NCI-H1930 (cell line): Measurements from ENCODE around the gene CYB5D1.

ENCODE experiments used
- DNase-seq, 2 experiments: peaks; one replicate each; lab custom pipeline; 2025; lab: John Stamatoyannopoulos, UW

CYB5D1 gene

DNA sequence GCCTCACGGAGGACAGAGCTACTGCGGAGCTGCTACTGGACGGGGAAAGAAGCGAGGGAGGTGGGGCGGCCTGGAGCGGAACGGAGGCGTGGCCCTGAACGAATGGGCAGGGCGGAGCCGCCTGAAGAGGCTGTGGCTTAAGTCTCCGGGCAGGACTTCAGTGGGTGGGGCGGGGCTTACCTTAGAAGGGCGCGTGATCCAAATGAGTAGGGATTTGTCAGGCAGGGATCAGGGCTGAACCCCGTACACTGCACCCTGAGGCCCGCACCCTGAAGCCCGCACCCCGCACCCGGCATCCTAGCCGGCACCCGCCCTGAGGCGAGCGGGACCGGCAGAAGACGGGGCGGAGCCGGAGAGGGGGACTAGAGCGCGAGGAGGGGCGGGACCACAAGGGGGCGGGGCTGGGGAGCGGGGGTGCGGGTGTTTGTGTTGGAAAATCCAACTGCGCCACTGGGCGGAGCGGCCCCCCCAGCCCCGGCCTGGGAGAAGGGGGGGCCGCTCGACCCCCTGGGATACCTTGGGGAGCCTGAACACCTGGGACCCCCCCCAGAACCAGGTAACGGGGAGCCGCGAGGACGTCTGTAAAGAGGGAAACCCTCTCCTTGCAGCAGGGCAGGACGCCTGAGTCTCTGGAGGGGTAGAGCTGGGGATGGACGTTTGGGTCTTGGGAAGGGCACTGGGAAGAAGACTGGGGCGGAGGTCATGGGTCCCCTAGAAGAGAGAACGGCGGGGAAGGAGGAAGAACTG, 23.8 kb upstream of the CYB5D1 start, which contains the start of gene KDM6B:
TSS of gene KDM6B (plus strand) at position 423 of the 747 bp plus-strand sequence. CDS start 11,338 bp downstream, outside the sequence.
- peak; percentile 71 to 87 for DNase-seq

DNA sequence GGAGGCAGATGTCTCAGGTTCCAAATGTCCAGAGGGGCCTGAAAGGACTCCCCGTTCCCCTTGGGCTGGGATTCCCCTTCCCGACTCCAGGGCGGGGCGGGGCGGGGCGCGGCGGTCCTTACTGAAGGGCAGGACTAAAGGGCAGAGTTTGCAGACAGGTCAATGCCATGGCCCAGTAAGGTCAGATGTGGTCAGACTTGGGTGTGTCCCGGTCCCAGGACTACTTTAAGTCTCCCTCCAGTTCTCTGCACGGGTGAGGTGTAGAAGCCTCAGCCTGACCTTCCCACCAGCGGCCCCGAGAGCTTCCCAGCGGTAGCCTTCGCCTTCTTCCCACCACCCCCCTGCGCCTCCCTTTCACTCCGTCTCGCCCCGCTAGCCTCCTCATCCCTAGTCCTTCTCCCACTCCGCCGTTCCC, 23.3 kb upstream of the CYB5D1 start:
- no peak for DNase-seq

DNA sequence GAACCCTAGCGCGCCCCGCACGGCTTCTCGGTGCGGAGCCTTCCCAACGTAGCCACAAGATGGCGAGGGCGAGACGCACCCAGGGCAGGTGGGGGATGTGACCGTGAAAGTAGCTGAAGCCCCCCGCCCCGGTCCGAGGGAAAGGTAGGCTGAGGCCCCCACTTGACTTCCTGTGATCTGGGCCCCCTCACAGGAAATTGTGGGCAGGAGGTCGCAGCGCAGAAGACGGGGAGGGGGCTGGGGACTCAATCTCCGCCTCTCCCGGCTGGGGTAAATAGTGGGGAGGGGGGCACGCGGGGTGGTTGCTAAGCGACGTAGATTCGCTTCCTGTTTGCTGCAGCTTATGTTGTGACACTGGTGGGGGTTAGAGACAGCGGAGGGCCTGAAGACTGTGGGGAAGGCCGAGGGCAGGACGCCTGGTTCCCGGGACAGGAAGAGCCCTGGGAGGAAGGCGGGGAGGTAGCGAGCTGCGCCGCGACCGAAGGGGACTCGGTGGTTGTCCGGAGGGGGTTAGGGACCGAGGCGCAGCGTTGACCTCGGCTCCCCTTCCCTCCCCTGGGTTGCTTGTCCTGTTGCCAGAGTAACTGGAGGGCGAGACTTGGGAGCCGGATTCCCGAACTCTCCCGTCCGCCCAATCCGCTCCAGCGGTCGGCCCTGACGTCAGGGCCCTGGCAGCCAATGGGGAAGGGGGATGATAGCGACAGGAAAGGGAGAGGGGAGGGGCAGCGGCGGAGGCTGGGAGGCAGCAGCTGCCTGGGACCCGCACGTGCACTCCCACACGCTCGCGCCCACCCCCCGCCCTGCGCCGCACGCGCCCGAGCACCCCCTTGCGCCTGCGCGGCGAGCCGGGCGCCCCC, 22.6 kb upstream of the CYB5D1 start:
- DNase-seq, result peak; percentile 97 to 98

DNA sequence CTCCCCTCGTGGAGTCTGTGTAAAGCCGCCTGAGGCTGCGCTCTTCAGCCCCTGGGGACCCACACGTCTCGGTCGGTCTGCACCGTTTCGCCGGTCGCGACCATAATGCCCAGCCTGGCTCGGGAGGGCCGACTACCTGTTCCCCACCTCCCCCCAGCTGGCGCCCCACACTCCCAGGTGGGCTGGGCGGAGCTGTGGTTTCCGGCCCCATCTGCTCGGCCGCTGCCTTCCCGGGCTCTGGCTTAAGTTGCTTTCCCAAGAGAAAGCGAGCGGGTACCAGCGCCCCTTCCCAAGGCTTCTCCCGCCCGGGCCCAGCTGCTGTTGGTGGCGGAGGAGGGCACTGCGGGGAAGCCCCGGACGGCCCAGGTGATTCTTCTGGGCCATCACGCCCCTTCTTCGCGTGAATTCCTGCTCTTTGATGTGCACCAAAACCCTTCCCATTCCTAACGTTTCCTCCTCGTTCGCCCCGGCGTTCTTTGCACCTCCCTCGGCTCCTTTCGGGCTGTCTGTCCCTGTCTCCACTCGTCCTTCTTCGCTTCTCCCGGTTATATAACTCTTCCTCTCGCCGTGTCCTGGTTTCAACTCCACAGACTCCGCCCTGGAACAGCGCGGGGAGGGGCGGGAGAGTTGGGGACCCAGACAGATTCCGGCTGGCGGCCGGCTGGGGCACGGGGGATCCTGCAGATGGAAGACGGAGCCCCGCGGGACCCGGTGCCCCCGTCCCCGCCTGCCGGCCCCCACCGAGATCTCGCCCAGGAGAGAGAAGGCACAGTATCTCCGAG, 21.8 kb upstream of the CYB5D1 start:
- DNase-seq, result no peak

DNA sequence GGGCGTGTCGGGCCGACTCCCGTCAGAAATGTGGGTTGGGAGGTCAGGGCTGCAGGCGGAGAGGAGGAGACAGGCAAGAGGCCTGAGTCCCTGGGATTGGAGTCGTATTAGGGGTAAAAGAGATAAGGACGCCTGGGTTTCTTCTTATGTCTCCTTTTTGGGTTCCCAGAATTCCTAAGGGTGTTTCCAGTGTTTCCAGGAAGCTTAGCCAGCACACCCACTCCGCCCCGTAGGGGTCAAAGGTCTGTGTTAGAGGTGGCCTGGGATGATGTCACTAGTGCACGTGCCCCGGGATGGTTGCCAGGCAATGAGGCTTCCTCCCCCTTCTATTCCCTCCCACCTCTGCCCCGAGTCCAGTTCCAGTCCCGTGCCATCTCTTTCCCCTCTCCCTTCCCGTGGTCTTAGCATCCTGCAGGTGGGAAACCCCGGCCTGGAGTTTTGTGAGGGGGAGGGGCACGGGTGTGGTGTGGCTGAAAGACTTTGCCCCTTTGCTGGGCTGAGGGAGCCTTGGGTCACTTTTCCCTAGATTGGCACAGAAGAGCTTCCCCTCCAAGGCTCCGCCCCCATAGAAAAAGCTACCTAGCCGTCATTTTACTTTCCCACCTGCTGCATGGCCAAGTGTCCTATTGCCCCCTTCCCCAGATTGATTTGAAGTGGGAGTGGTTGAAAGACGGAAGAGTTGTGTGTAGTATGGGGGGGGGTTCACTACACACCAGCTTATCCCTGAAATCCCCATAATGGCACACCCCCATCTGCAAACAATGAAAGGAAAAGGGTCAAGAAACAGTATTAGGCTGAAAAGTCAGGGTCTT, 21.0 kb upstream of the CYB5D1 start:
- DNase-seq, result peak; percentile 93 to 97

DNA sequence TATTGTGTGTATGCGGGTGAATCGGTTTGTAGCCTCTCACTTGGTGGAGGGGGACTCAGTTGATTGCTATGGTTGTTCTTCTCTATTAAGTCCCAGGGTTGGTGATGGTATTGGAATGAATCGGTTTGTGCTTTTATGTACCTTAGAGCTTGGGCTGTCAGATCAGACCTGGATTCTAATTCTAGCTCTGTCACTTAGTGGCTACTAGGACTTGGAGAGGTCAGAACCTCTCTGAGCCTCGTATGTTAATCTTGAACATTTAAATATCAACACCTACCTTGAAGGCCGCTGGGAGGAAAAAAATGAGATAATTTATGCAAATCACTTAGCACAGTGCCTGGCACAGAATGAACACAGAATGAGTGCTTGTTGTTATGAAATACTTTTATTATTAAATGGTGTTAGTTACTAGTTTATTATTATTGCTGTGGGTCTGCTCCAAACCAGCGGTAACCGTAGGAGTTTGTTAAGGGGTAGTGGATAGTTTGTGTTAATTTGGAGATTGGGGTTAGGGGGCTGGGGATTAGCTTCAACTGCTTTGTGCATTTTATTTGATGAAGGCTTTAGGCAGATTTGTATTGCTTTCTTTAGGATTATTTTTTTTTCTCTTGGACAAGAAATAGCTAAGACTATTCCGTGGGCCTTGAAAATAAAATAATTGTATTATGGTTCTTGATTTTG, 20.3 kb upstream of the CYB5D1 start:
- no peak for DNase-seq

DNA sequence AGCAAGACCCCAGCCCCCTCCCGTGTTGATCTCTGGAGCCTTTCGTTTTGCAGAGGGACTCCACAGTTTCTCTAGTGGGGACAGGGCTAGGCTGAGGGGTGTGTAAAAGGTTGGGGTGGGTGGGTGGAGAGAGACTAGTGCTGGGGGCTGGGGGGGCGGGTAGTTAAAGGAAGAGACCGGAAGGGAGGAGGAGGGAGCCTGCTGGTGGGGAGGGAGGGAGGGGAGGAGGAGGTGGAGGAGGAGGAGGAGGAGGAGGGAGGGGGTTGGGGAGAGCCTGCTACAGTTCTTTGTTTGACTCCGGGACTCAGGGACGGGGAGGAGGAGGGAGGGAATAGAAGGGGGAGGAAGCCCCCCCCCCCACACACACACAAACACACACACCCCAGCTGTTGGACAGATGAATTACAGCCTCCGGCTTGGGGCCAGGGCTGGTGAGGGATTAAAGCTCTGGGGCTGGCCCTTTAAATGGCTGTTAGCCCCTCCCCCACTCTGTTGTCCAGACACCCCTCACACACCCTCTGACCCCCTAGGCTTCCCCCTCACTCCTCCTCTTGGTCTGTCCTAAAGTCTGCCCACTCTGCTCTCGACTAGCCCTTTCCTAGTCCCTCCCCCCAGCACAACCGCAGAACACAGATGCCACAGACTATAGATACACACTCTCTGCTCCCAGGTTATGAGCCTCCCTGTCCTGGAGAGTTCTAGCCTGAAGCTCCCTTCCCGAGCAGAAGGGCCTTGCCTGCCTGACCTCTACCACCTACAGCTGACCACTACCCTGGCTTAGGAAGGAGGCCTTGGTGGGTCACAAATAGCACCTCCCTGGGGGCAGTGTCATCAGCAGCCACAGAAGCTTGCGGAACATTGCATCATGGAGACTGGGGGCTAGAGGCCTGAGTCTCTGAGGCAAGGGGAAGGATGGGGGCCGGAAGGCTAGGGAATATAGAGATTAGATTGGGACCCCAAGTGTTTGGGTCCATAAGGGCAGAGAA, 19.4 kb upstream of the CYB5D1 start:
- DNase-seq, result peak in 1 of 2 experiments; percentile 74

DNA sequence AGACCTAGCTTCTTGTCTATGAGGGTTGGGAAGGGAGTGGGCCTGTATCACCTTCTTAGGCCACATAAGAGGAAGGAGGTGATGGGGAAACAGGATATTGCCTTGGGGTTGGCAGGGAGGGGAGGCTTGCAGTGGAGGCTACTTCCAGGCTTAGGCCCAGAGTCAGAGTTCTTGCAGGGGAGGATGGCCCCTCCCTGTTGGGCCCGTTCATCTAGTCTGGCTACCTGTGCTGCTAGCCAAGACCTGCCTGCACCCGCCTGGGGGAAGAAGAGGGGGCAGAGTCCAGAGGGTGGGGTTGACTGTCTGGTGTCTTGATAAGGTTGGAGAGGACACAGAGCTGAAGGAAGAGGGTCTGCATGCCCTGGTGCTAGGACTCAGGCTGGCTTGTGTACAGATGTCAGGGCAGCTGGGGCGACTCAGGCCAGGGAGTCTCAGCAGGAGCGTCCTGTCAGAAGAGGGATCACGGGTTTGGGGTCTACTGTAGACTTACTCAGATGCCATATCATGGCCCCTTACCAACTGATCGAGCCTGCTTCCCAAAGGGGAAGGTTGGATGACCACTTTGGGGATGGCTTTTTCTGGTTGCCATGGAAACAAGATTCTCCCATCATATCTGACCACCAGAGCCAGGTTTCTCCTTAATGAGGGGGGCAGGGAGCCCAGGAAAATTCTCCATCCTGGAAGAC, 18.5 kb upstream of the CYB5D1 start:
- peak in 1 of 2 experiments; percentile 38 for DNase-seq

DNA sequence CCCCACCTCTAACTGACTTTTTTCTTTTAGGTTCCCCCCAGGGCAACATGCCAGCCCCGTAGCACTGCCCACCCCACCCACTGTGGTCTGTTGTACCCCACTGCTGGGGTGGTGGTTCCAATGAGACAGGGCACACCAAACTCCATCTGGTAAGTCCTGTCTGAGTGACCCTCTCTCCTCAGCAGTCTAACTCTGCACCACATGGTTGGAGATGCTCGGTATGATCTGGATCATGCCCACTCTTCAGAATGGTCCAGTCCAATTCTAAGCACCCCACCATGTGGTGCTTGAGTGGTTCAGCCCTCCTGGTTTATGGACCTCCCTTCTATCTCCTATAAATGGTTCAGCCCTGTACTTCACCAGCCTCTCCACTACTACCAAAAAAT, 17.9 kb upstream of the CYB5D1 start:
- DNase-seq, result no peak

DNA sequence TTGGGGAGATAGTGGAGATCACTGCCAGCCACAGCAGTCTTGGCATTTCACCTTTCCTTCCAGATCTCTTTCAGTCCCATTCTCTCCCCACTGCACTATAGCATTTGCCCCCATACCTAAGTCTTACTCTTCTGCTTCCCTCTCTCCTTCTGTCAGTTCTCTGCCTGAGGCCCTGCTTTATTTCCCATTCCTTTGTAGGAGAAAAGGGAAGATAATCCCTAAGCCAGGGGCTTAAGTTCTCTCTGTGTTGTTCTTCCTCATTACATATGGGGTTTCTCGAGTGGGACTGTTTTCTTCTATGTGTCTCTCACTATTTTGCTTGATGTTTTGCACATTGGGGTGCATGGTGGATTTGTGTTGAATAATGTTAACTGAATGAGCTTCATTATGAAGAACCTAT, 17.4 kb upstream of the CYB5D1 start:
- no peak for DNase-seq

DNA sequence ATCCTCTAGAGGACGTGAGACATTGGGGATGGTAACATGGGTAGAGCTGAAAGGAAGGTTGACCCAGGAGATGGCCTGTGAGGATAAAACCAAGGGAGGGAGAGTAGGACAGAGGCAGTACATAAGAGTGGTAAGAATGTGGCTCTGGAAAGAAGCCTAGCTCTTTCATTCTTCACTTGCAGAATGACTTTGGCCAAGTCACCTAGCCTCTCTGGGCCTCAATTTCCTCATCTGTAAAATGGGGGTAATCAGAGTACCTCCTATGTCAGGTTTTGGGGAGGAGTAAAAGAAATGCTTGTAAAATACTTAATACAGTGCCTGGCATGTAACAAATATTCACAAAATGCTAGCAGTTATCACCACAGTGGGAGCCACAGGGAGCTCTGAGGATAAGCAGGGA, 16.9 kb upstream of the CYB5D1 start:
- DNase-seq, result no peak

DNA sequence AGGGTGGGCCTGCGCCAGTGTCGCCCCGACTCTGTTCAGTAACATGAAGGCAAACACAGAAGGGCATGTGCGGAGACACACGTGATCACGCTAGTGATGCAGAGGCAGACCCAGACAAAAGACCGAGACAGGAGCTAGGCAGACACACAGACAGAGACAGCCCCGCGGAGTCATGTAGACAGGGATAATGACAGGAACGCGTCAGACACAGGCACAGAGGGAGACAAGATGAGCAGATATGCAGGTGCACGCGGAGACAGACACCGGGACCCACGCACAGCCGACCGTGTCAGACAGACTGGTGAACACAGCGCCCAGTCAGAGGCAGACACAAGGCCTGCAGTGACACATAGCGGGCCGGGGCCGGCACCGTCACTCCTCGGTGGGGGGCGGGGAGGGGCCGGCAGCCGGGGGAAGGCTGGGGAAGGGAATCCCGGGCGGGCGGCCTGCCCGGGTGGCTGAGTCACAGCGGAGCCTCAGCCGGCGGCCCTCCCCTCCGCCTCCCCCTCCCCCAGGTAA, 16.3 kb upstream of the CYB5D1 start:
- DNase-seq, result peak; percentile 73 to 76

DNA sequence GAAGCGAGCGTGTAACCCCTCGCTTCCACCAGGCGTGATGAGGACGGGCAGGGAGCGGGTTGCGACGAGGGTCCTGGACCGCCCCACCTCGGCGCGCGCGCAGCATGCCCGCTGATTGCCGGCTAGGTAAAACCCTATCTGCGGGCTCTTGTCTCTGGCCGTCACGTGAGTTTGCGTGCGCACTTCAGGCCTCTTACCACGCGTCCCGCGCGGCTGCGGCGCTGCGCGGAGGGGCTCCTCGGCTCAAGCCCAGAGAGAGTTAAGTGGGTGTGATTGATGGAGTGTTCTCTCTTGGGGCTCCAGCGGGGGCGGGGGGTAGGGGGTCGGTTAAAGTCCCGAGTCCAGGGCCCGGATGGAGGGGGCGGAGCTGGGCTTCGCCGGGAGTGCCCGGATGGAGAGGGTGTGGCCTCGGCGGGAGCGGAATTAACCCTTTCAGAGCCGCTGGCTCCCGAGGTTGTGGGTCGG, 15.9 kb upstream of the CYB5D1 start:
- peak; percentile 84 to 92 for DNase-seq

DNA sequence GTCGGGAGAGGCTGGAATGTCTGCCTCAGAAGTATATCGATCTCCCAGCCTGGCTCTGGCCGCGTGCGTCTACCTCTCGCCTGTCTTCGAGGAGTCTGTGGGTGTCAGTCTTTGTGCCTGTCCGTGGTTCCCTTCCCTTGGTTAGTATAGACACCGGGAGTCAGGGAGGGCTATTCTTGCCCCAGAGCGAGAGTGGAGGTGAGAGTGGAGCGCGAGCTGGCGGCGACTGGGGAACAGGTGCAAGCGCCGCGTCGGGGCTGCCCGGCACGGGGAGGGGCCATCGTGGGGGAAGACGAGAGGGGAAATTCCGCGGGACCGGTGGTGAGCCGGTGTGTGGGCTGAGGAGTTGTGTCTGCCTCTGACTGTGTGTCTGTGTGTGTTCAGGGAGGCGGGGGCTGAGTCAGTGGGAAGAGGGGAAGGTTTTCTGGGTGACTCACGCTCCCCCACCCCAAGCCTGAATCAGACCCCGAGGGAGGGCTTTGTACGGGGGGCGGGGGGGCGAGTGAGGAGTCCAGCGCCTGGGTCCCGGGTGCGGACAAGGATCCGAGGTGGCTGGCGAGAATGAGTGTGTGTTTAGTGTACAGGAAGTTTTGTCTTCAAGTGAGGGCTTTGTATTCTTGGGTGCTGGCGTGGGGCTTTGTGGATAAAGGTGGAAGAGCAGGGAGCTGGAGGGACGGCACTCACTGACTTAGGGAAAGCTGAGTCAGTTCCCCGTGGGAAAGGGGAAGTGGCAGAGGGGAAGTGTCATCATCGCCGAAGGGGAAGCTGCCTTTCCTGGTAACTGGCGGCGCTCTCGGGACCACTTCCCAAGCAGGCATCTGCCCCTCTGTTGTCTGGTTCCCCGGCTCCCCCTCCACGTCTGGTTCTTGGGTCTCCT, 15.2 kb upstream of the CYB5D1 start:
- DNase-seq, result no peak

DNA sequence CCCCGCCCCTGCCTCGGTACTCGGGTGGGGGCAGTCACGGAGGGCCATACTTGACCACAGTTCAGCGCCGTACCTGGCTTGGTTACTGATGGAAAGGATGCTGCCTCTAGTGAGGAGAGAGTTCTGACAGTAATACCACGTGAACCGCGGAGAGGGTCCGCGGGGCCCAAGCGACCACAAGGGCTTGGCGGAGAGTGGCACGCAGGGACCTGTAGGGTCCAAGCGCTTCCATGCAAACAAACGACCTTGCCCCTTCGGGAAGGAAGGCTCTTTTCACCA, 14.6 kb upstream of the CYB5D1 start:
- DNase-seq, result no peak

DNA sequence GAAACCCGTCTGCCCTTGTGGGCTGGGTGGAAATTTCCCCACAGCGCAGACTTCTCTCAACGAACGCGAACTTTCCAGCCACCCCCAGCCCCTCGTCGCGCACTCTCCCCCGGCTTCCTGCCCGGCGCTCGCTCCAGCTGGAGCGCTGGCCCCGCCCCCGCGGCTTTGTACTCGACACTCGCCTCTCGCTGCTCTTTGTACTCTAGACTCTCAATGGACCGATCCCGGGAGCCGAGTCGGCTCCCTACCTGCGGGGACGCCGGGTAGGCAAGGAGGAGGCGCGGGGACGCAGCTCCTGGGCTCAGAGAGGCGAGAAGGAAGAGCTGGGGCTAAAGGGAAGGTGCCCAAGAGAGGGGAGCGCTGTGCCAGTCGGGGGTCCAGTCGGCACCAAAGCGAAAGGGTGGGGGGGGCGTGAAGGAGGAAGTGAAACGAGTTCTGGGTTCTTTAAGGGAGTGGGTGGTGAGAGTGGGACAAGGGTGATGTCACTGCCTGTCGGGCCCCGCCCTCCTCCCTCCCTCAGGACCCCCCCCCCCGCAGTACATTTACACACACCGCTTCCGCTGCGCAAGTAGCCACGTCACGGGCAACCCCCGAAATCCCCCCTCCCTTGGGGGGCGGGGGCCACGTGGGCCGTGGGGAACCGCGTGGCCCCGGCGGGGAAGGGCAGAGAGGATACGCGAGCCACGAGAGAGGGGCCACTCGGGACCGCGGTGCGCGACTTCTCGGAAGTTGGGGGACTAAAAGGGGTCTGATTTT, 14.1 kb upstream of the CYB5D1 start:
- DNase-seq, result peak; percentile 62 to 71
